Loucy (cell line): ENCODE measurements around the gene RAD51B.

Experiments used
- H2AFZ ChIP-seq: fragments of 200-600 bp; sonication (generic); 2 replicates; pipeline ENCODE4 v1.6.0; 2016; ENCODE audit warnings: antibody characterized with exemption, mild to moderate bottlenecking, low read length, moderate library complexity
- H3F3A ChIP-seq: fragments of 200-600 bp; 2 replicates; pipeline ENCODE4 v1.6.0; 2016; ENCODE audit warnings: antibody characterized with exemption, low read depth, mild to moderate bottlenecking
- H3K27me3 ChIP-seq: fragments of 200-600 bp; sonication (generic); 2 replicates; pipeline ENCODE4 v1.6.1; 2014; ENCODE audit warnings: low read length, mild to moderate bottlenecking; ENCODE audit not compliant: insufficient read depth, poor library complexity, severe bottlenecking
- H3K36me3 ChIP-seq: fragments of 200-600 bp; sonication (generic); 2 replicates; pipeline ENCODE4 v1.6.1; 2016; ENCODE audit warnings: low read length; ENCODE audit not compliant: insufficient read depth
- H3K4me1 ChIP-seq: fragments of 200-600 bp; sonication (generic); 2 replicates; pipeline ENCODE4 v1.5.1; 2014; ENCODE audit warnings: low read length, mild to moderate bottlenecking; ENCODE audit not compliant: insufficient read depth, poor library complexity, severe bottlenecking
- H3K4me2 ChIP-seq: fragments of 200-600 bp; sonication (generic); 2 replicates; pipeline ENCODE4 v1.6.0; 2014; ENCODE audit warnings: antibody characterized with exemption, low read length, low read depth, mild to moderate bottlenecking; ENCODE audit not compliant: poor library complexity, severe bottlenecking
- H3K4me3 ChIP-seq: fragments of 200-600 bp; sonication (generic); 2 replicates; pipeline ENCODE4 v1.5.1; 2014; ENCODE audit warnings: low read length, mild to moderate bottlenecking, mixed read lengths; ENCODE audit not compliant: poor library complexity, severe bottlenecking
- H3K79me2 ChIP-seq: fragments of 200-600 bp; sonication (generic); 2 replicates; pipeline ENCODE4 v1.6.1; 2014; ENCODE audit warnings: low read length; ENCODE audit not compliant: insufficient read depth
- H3K9ac ChIP-seq: fragments of 200-600 bp; sonication (generic); 2 replicates; pipeline ENCODE4 v1.6.0; 2014; ENCODE audit warnings: mild to moderate bottlenecking, low read depth, low read length, moderate library complexity; ENCODE audit not compliant: poor library complexity, severe bottlenecking
- H3K9me2 ChIP-seq: fragments of 200-600 bp; sonication (generic); replicated peaks from 2 replicates; pipeline ENCODE4 v1.6.1; 2016; ENCODE audit warnings: low read depth, low read length, mixed read lengths
- H3K9me3 ChIP-seq: fragments of 200-600 bp; sonication (generic); 2 replicates; pipeline ENCODE4 v1.6.1; 2014; ENCODE audit warnings: mild to moderate bottlenecking, antibody characterized with exemption, low read length, low read depth; ENCODE audit not compliant: insufficient read depth
- H4K20me1 ChIP-seq: fragments of 200-600 bp; sonication (generic); 2 replicates; pipeline ENCODE4 v1.6.0; 2014; ENCODE audit warnings: antibody characterized with exemption, low read length, mild to moderate bottlenecking; ENCODE audit not compliant: insufficient read depth, poor library complexity, severe bottlenecking
- CTCF ChIP-seq: fragments of 200-600 bp; sonication (generic); conservative IDR thresholded peaks from 2 replicates; pipeline ENCODE4 v1.5.1; 2014; ENCODE audit warnings: mild to moderate bottlenecking, antibody characterized with exemption, low read length
- EZH2phosphoT487 ChIP-seq: fragments of 200-600 bp; IDR thresholded peaks from 2 replicates; pipeline ENCODE4 v1.6.1; 2018; ENCODE audit warnings: antibody characterized with exemption, mild to moderate bottlenecking, moderate library complexity, borderline replicate concordance

Gene RAD51B

GRCh38 chr14:68247274-68247673 lies 427.7 kb downstream of the RAD51B start:
- H2AFZ ChIP-seq, result no peak overlapping the region
- TF ChIP-seq EZH2phosphoT487 (no peak), CTCF (no peak)
- no peaks in the 10 kb centered on the region for H3K36me3 ChIP-seq
- no peak overlapping the region for H3K4me3 ChIP-seq
- no peaks in the 10 kb centered on the region for H3K9me3 ChIP-seq
- H3K4me1 ChIP-seq, result peaks cover 66% of the 10 kb centered on the region
- H3K27me3 ChIP-seq, result no peaks in the 10 kb centered on the region
- H3K9me2 ChIP-seq, result no peaks in the 10 kb centered on the region
- H3K9ac ChIP-seq, result peak overlapping the region; percentile 58
- no peaks in the 10 kb centered on the region for H4K20me1 ChIP-seq
- H3K79me2 ChIP-seq, result no peaks in the 10 kb centered on the region
- no peaks in the 10 kb centered on the region for H3F3A ChIP-seq
- H3K4me2 ChIP-seq, result no peak overlapping the region

DNA sequence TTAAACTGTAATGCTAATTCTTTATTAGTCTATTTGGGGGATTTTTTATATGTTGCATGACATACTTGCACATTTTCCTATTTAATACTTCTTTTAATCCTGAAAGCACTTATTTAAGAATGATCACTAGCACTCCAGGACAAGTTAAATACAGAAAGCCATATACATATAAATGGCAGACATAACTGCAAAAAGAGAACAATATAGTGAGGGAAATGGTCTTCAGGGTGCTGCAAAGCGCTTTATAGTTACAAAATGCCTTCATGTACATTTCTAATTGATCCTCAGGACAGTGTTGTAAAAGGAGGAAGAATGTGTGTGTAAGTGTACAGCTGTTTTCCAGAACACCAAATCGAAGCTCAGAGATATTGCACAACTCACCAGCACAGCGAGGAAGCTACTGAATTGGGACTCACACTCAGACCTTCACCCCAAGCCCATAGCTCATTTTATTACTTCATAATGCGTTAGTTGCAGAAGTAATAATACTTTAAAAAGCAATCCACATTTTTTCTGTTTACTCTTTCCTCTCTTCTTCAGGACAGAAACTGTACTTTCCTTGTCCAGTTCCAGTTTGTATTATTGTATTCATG lies 428.2 kb downstream of the RAD51B start:
- Histone ChIP-seq H3K9ac (peak overlapping the region; percentile 58), H3K9me2 (no peaks in the 10 kb centered on the region), H3K36me3 (no peaks in the 10 kb centered on the region), H3K4me2 (no peak overlapping the region), H3K4me1 (peaks cover 66% of the 10 kb centered on the region), H3K27me3 (no peaks in the 10 kb centered on the region), H3K4me3 (no peak overlapping the region), H3F3A (no peaks in the 10 kb centered on the region), H3K9me3 (no peaks in the 10 kb centered on the region), H2AFZ (0 out of 2 replicates have a peak overlapping the region, but pooled peaks have one; percentile 10), H4K20me1 (no peaks in the 10 kb centered on the region), H3K79me2 (no peaks in the 10 kb centered on the region)
- no peak for TF ChIP-seq CTCF
- TF ChIP-seq EZH2phosphoT487, result no peak

DNA sequence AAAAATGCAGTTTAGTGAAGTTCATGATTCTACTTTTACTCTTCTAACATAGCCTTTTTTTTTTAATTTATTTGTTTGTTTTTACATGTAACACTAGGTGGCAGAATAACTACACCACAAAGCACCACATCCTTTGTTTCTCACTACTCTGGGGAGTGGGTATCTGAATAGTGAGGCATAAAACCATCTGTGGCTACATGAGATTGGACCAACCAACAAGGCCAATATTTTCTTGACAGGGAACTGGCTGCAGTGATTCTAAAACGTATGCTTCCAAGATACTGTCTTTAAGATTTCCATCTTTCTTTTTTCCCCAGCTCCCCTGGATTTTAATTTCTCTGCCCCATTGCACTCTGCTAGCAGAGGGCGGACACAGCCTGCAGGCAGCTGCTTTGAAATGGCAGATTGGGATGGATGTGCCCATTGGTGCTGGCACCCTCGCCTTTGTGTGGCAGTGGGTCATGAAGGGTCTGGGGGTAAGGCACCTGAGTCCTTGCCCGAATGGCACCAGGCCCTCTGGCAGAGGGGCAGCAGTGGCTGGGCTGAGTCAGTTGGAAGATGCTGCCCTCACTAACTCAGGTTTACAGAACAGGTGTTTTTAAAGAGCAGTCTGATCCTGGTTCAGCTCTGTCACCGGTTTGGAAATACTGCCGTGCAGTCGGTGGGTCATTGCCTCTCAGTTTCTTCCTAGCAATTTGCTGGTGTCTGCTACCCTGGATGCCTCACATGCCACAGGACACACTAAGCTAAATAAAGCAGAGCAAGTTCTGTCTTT lies 429.1 kb downstream of the RAD51B start:
- Histone ChIP-seq H3K79me2 (no peaks in the 10 kb centered on the region), H3K36me3 (no peaks in the 10 kb centered on the region), H3K9ac (peak overlapping the region; percentile 58), H3K4me2 (peak overlapping the region; percentile 9), H3K4me1 (peaks cover 66% of the 10 kb centered on the region), H4K20me1 (no peaks in the 10 kb centered on the region), H3K9me3 (no peaks in the 10 kb centered on the region), H3F3A (no peaks in the 10 kb centered on the region), H3K4me3 (no peak overlapping the region), H3K27me3 (no peaks in the 10 kb centered on the region), H3K9me2 (no peaks in the 10 kb centered on the region), H2AFZ (0 out of 2 replicates have a peak overlapping the region, but pooled peaks have one; percentile 10)
- peak; percentile 79 for TF ChIP-seq CTCF
- no peak for TF ChIP-seq EZH2phosphoT487
